H1 (cell line): Measurements from ENCODE around the gene OMP. TPM values are rescaled to one million over a fixed set of nuclear protein-coding genes. Genes with fewer than 3 reads are reported as not detected.

Experiments used
- CTCF ChIA-PET: fragments of 300-600 bp; sonication (Branson Sonifier 250); formaldehyde crosslinking; loops from one replicate; lab custom pipeline; 2021; ENCODE audit not compliant: partially characterized antibody; lab: Charles Lee
- POLR2A ChIA-PET: fragments of 300-600 bp; sonication (Branson Sonifier 250); formaldehyde crosslinking; loops from one replicate; lab custom pipeline; 2021; ENCODE audit warnings: inconsistent platforms; ENCODE audit not compliant: partially characterized antibody; lab: Charles Lee
- DNase-seq, 2 experiments: peaks; one replicate each; pipeline versions ENCODE4 v3.0.0 to v3.0.0-alpha.2; 2010 to 2022; ENCODE audit warnings: low spot score in 2 of 2, low read depth in 1 of 2, mixed read lengths in 1 of 2
- FAIRE-seq: peaks from 2 replicates; lab custom pipeline; 2011; peaks lifted over from hg19 to GRCh38; lab: Jason Lieb, UNC
- H2AFZ ChIP-seq: 2 replicates; pipeline ENCODE4 v1.8.1; 2012; ENCODE audit warnings: low read length, inconsistent platforms
- H2AK5ac ChIP-seq: 2 replicates; pipeline ENCODE4 v1.6.1; 2013; ENCODE audit warnings: low read depth, low read length
- H2BK120ac ChIP-seq: replicated peaks from 2 replicates; pipeline ENCODE3; 2013; ENCODE audit warnings: low read depth, low read length, inconsistent platforms
- H2BK12ac ChIP-seq: 2 replicates; pipeline ENCODE4 v1.6.1; 2013; ENCODE audit warnings: low read depth, low read length
- H2BK15ac ChIP-seq: 2 replicates; pipeline ENCODE4 v1.6.1; 2013; ENCODE audit warnings: low read length
- H2BK20ac ChIP-seq: 2 replicates; pipeline ENCODE4 v1.6.1; 2013; ENCODE audit warnings: low read length
- H2BK5ac ChIP-seq: 2 replicates; pipeline ENCODE4 v1.6.1; 2013; ENCODE audit warnings: low read depth, low read length
- H3K14ac ChIP-seq: 2 replicates; pipeline ENCODE4 v1.6.1; 2013; ENCODE audit warnings: inconsistent platforms; ENCODE audit not compliant: insufficient read length
- H3K18ac ChIP-seq: 2 replicates; pipeline ENCODE4 v1.6.1; 2013; ENCODE audit warnings: low read length; ENCODE audit errors: extremely low read depth
- H3K23ac ChIP-seq: 2 replicates; pipeline ENCODE4 v1.6.1; 2013; ENCODE audit warnings: inconsistent platforms; ENCODE audit not compliant: insufficient read length
- H3K23me2 ChIP-seq: 2 replicates; pipeline ENCODE4 v1.6.1; 2013; ENCODE audit warnings: low read depth, low read length
- H3K27ac ChIP-seq: 2 replicates; pipeline ENCODE4 v1.6.1; 2011; ENCODE audit warnings: low read depth, low read length, inconsistent platforms
- H3K27me3 ChIP-seq, 4 experiments: replicated peaks in 1 of 4; 1 replicate in 1 of 4; 2 replicates in 3 of 4; pipeline versions ENCODE4 v1.6.1 to v1.8.1; 2011 to 2013; ENCODE audit warnings: low read length in 3 of 4, mild to moderate bottlenecking in 3 of 4, inconsistent platforms in 2 of 4, mixed read lengths in 2 of 4, moderate library complexity in 1 of 4; ENCODE audit not compliant: control insufficient read depth in 3 of 4, insufficient read depth in 3 of 4; ENCODE audit errors: extremely low read depth in 1 of 4
- H3K36me3 ChIP-seq, 4 experiments: 2 replicates each; pipeline versions ENCODE4 v1.6.1 to v1.8.1; 2011 to 2013; ENCODE audit warnings: mild to moderate bottlenecking in 4 of 4, low read length in 3 of 4, moderate library complexity in 2 of 4, control low read depth in 1 of 4, inconsistent platforms in 1 of 4; ENCODE audit not compliant: insufficient read depth in 4 of 4, control insufficient read depth in 2 of 4
- H3K4ac ChIP-seq: replicated peaks from 2 replicates; pipeline ENCODE3; 2013; ENCODE audit warnings: low read length, low read depth, mixed read lengths, inconsistent platforms; ENCODE audit not compliant: insufficient read length
- H3K4me1 ChIP-seq, 4 experiments: replicated peaks in 1 of 4; 1 replicate in 1 of 4; 2 replicates in 3 of 4; pipeline versions ENCODE4 v1.6.1 to v1.8.1; 2011 to 2013; ENCODE audit warnings: low read length in 3 of 4, inconsistent platforms in 2 of 4, mixed read lengths in 1 of 4; ENCODE audit not compliant: insufficient read depth in 4 of 4, control insufficient read depth in 3 of 4
- H3K4me2 ChIP-seq, 2 experiments: 2 replicates each; pipeline versions ENCODE4 v1.6.1 to v1.8.1; 2011 to 2013; ENCODE audit warnings: low read depth in 2 of 2, low read length in 2 of 2, control low read depth in 1 of 2, inconsistent platforms in 1 of 2, mild to moderate bottlenecking in 1 of 2; ENCODE audit not compliant: insufficient read depth in 1 of 2
- H3K4me3 ChIP-seq, 4 experiments: fragments of 200-600, 300-600 bp in 1 of 4; sonication (generic), shearing (Covaris generic), sonication (Bioruptor Twin) in 1 of 4; 2 replicates each; pipeline versions ENCODE4 v1.5.1 to v1.8.1; 2011 to 2016; ENCODE audit warnings: low read length in 4 of 4, low read depth in 3 of 4, control low read depth in 2 of 4, inconsistent platforms in 2 of 4, mild to moderate bottlenecking in 2 of 4, mixed read lengths in 1 of 4, moderate library complexity in 1 of 4; ENCODE audit not compliant: insufficient read depth in 2 of 4; ENCODE audit errors: extremely low read depth in 1 of 4
- H3K56ac ChIP-seq: replicated peaks from 2 replicates; pipeline ENCODE3; 2013; ENCODE audit warnings: low read depth, mild to moderate bottlenecking, mixed read lengths, low read length, inconsistent platforms; ENCODE audit not compliant: insufficient read length
- H3K79me1 ChIP-seq: 2 replicates; pipeline ENCODE4 v1.6.1; 2013; ENCODE audit warnings: low read depth, low read length, control low read depth
- H3K79me2 ChIP-seq, 2 experiments: 2 replicates each; pipeline versions ENCODE4 v1.6.1 to v1.8.1; 2012 to 2013; ENCODE audit warnings: low read length in 2 of 2, mild to moderate bottlenecking in 2 of 2, inconsistent platforms in 1 of 2; ENCODE audit not compliant: insufficient read depth in 2 of 2, control insufficient read depth in 1 of 2
- H3K9ac ChIP-seq, 4 experiments: replicated peaks in 1 of 4; 1 replicate in 1 of 4; 2 replicates in 3 of 4; pipeline versions ENCODE4 v1.6.1 to v1.8.1; 2011 to 2013; ENCODE audit warnings: low read depth in 3 of 4, low read length in 3 of 4, control low read depth in 2 of 4, mild to moderate bottlenecking in 2 of 4, moderate library complexity in 2 of 4, inconsistent platforms in 1 of 4; ENCODE audit errors: extremely low read depth in 1 of 4
- H3K9me3 ChIP-seq, 2 experiments: 2 replicates each; pipeline versions ENCODE4 v1.6.1 to v1.8.1; 2012 to 2013; ENCODE audit warnings: mild to moderate bottlenecking in 2 of 2, moderate library complexity in 2 of 2, control low read depth in 1 of 2, inconsistent platforms in 1 of 2, low read depth in 1 of 2, low read length in 1 of 2, mixed read lengths in 1 of 2; ENCODE audit not compliant: insufficient read depth in 2 of 2
- H4K20me1 ChIP-seq, 2 experiments: replicated peaks in 1 of 2; 2 replicates each; pipeline versions ENCODE3 to v1.8.1; 2011 to 2013; ENCODE audit warnings: inconsistent platforms in 2 of 2, low read length in 2 of 2, mild to moderate bottlenecking in 1 of 2; ENCODE audit not compliant: insufficient read depth in 2 of 2, control insufficient read depth in 1 of 2
- H4K5ac ChIP-seq: 2 replicates; pipeline ENCODE4 v1.6.1; 2013; ENCODE audit warnings: low read length, low read depth, mixed read lengths, inconsistent platforms; ENCODE audit not compliant: insufficient read length
- H4K8ac ChIP-seq: 2 replicates; pipeline ENCODE4 v1.8.0; 2013; ENCODE audit warnings: mild to moderate bottlenecking, moderate library complexity, low read length, inconsistent platforms; ENCODE audit not compliant: insufficient read depth; ENCODE audit errors: extremely low read depth
- H4K91ac ChIP-seq: replicated peaks from 2 replicates; pipeline ENCODE3; 2013; ENCODE audit warnings: low read length, mixed read lengths, inconsistent platforms; ENCODE audit not compliant: insufficient read length
- CBX8 ChIP-seq: fragments of 300-800, 300-1000 bp; sonication (generic); IDR thresholded peaks from 2 replicates; pipeline ENCODE4 v1.7.1; 2016; ENCODE audit warnings: low read depth, low read length, borderline replicate concordance
- EP300 ChIP-seq, 2 experiments: IDR thresholded peaks; 1 replicate in 1 of 2; 2 replicates in 1 of 2; pipeline ENCODE4 v1.6.1; 2011 to 2012; ENCODE audit warnings: low read depth in 2 of 2, low read length in 2 of 2, mild to moderate bottlenecking in 2 of 2, borderline replicate concordance in 1 of 2, inconsistent platforms in 1 of 2, moderate library complexity in 1 of 2
- HDAC2 ChIP-seq, 2 experiments: fragments of 300-600 bp in 1 of 2; sonication (generic) in 1 of 2; IDR thresholded peaks; 2 replicates each; pipeline ENCODE4 v1.6.1; 2011 to 2012; ENCODE audit warnings: low read depth in 2 of 2, low read length in 2 of 2, mild to moderate bottlenecking in 2 of 2, moderate library complexity in 2 of 2, borderline replicate concordance in 1 of 2, inconsistent platforms in 1 of 2
- KDM1A ChIP-seq: fragments of 200-600, 300-600 bp; sonication (generic); IDR thresholded peaks from 2 replicates; pipeline ENCODE4 v1.7.1; 2016; ENCODE audit warnings: mild to moderate bottlenecking, low read length, borderline replicate concordance
- POLR2AphosphoS5 ChIP-seq: IDR thresholded peaks from 2 replicates; pipeline ENCODE4 v1.6.1; 2011; ENCODE audit warnings: low read depth, low read length
- POU5F1 ChIP-seq: IDR thresholded peaks from 2 replicates; pipeline ENCODE4 v1.6.1; 2011; ENCODE audit warnings: low read depth, mild to moderate bottlenecking, low read length, moderate library complexity
- SAP30 ChIP-seq: fragments of 300-600 bp; sonication (generic); IDR thresholded peaks from 2 replicates; pipeline ENCODE4 v1.7.1; 2012; ENCODE audit warnings: low read length, moderate library complexity, mild to moderate bottlenecking, inconsistent platforms; ENCODE audit not compliant: insufficient read depth, insufficient replicate concordance
- TCF12 ChIP-seq: IDR thresholded peaks from 2 replicates; pipeline ENCODE4 v1.6.1; 2011; ENCODE audit warnings: low read depth, mild to moderate bottlenecking, low read length
- ZNF274 ChIP-seq: IDR thresholded peaks from 2 replicates; pipeline ENCODE4 v1.7.0; 2012; ENCODE audit warnings: low read length, borderline replicate concordance; ENCODE audit errors: extremely low read depth
- WGBS, 2 experiments: shearing (Covaris generic) in 1 of 2; methylation state at CpG; one replicate each; pipeline versions ENCODE4 v1.1.6 to v1.1.7; 2013 to 2015; ENCODE audit warnings: low lambda C conversion rate in 2 of 2, mixed read lengths in 2 of 2, inconsistent platforms in 1 of 2, low coverage in 1 of 2, missing lambda C conversion rate in 1 of 2; ENCODE audit not compliant: insufficient replicate concordance in 2 of 2, insufficient coverage in 1 of 2, insufficient read length in 1 of 2; ENCODE audit errors: extremely low coverage in 1 of 2, missing lambda C conversion rate in 1 of 2; 5-methylcytosine and 5-hydroxymethylcytosine counted together
- polyA plus RNA-seq, 7 experiments: library from polyadenylated mRNA; depleted of rRNA in 3 of 7; stranded (reverse) in 5 of 7; unstranded in 2 of 7; fragments of >200 nt in 5 of 7; fragments of 200-250 nt in 2 of 7; gene quantifications; 1 replicate in 5 of 7; 2 replicates in 1 of 7; 4 replicates in 1 of 7; pipeline versions ENCODE4 v1.2.1 to v1.2.3, GENCODE V29; 2011 to 2013; ENCODE audit warnings: missing spikeins in 2 of 7, mixed read lengths in 2 of 7
- total RNA-seq: library from RNA; stranded (reverse); fragmentation: NEBNext Ultra II Directional; extraction: Animal tissue kit (Norgen Biotek cat#: 25700); gene quantifications from 2 replicates; pipeline ENCODE4 v1.2.1, GENCODE V29; 2021

OMP gene
- total and polyA plus RNA-seq, 2 of the 8 experiments (the other 6 are each of a cell fraction or from before 2014, with no cell fraction given): not detected

DNA sequence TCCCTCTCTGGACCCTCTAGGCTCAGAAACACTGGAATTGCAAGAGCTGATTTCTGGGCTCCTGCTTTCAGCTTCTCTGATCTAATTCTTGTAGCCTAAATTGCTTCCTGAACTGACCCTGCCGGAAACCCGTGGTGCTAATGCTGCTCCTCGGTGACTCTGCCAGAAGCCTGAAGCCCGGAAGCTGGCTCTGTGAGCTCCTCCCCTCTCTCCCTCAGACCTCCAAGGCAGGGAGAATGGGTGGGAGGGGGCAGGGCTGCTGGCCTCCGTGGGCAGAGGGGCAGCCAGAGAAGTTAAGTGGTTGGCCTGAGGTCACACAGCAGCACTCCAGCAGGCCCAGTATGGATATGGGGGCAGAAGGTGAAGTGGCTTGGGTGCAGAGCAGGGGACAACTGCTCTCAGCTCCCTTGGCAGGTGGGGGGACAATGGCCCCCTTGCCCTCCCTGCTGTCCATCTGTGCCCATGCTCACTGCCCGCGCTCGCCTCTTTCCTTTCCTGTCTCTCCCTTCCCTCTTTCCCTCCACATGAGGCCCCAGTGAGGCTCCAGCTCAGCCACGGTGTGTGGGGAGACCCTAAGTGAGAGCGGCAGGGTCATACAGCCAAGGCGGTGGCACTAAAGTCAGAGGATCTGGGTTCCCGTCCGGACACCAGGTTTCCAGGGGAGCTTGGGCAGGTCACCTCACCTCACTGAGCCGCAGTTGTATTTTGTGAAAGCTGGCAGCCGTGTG, 19.6 kb upstream of the OMP start:
- Histone ChIP-seq H3K4ac (no peak overlapping the region), H2BK120ac (no peak overlapping the region), H3K79me2 (no peaks in the 10 kb centered on the region), H3K36me3 (no peaks in the 10 kb centered on the region), H3K56ac (no peak overlapping the region), H2AK5ac (no peak overlapping the region), H3K4me2 (no peak overlapping the region), H4K91ac (no peak overlapping the region), H3K9ac (peak overlapping the region in 1 of 4 experiments; percentile 37; a peak in 1 of 7 replicates), H4K20me1 (peaks cover 0 to 5% of the 10 kb centered on the region in 2 experiments), H3K4me3 (no peak overlapping the region), H3K14ac (no peak overlapping the region), H3K4me1 (peaks cover 0 to 2% (median 0%) of the 10 kb centered on the region in 4 experiments; a peak in 2 of 7 replicates), H3K23ac (no peak overlapping the region), H4K8ac (peak overlapping the region; percentile 53; the same call in 1 of the 2 replicates), H2BK12ac (no peak overlapping the region), H4K5ac (no peak overlapping the region), H3K27ac (no peak overlapping the region), H3K79me1 (no peaks in the 10 kb centered on the region; the same call in 1 of the 2 replicates), H2AFZ (no peak overlapping the region), H3K27me3 (no peaks in the 10 kb centered on the region), H3K18ac (no peak overlapping the region), H3K9me3 (no peaks in the 10 kb centered on the region), H3K23me2 (no peaks in the 10 kb centered on the region), H2BK20ac (no peak overlapping the region), H2BK15ac (no peak overlapping the region), H2BK5ac (peak overlapping the region; percentile 16; the same call in 1 of the 2 replicates)
- no peak for FAIRE-seq
- ChIA-PET POLR2A (interaction anchor here (1.4 to 2.5 kb wide), 2 partner anchors 8 to 9 kb away, joined by 4 to 7 read pairs; no protein-coding TSS in a partner anchor), CTCF (interaction anchor here (0.7 to 8.4 kb wide), 12 partner anchors 10 to 361 kb away, joined by 3 to 95 read pairs (median 5); partner anchors contain the start of genes MYO7A and OMP)
- 89% methylated on average over 15 of the region's 15 CpGs; no CpG with 5 or more reads in 1 of the 2 experiments for WGBS, 2 experiments
- DNase-seq: no peak
- TF ChIP-seq HDAC2 (IDR thresholded peaks at IDR 0.05; ENCODE audit: borderline replicate concordance in 1 of 2, low read depth in 2 of 2, low read length in 2 of 2): no peak
- TF ChIP-seq CBX8: no peak
- TF ChIP-seq POLR2AphosphoS5: no peak
- TF ChIP-seq EP300 (IDR thresholded peaks at IDR 0.05; ENCODE audit: borderline replicate concordance in 1 of 2, low read depth in 2 of 2, low read length in 2 of 2): no peak
- TF ChIP-seq POU5F1: no peak
- TF ChIP-seq SAP30: no peak
- no peak for TF ChIP-seq TCF12
- no peak for TF ChIP-seq KDM1A
- no peak for TF ChIP-seq ZNF274
